ENCODE data around the gene NKD2.
"Not testable (repeated sequence)": the region's sequence is repeated elsewhere in the genome, so short reads cannot be mapped to it uniquely, and the experiment has no call there.

Gene NKD2

GRCh38 chr5:968881-969280 is 39.7 kb upstream of the NKD2 start:
- TF ChIP-seq CTCF (IDR thresholded peaks at IDR 0.05; ENCODE audit: borderline replicate concordance, insufficient read depth, low read depth, low read length) = no peak
- no peak overlapping the region for H3K4me3 ChIP-seq (ENCODE audit: low read depth, low read length)

- H3K4me3 ChIP-seq (ENCODE audit: low read depth, low read length) = no peak overlapping the region
- TF ChIP-seq CTCF (IDR thresholded peaks at IDR 0.05; ENCODE audit: borderline replicate concordance, insufficient read depth, low read depth, low read length) = no peak
Observed at GRCh38 chr5:969408-969839, 39.2 kb upstream of the NKD2 start.

GRCh38 chr5:972575-972974 is 36.0 kb upstream of the NKD2 start:
- not testable (repeated sequence) for H3K4me3 ChIP-seq (ENCODE audit: low read depth, low read length)

- no peak for TF ChIP-seq CTCF (IDR thresholded peaks at IDR 0.05; ENCODE audit: borderline replicate concordance, insufficient read depth, low read depth, low read length)
- H3K4me3 ChIP-seq (ENCODE audit: low read depth, low read length) = no peak overlapping the region
Observed at GRCh38 chr5:976849-977751, 31.5 kb upstream of the NKD2 start.

GRCh38 chr5:978054-978453 is 30.5 kb upstream of the NKD2 start:
- H3K4me3 ChIP-seq (ENCODE audit: low read depth, low read length) = no peak overlapping the region
- TF ChIP-seq CTCF (IDR thresholded peaks at IDR 0.05; ENCODE audit: borderline replicate concordance, insufficient read depth, low read depth, low read length) = no peak

- TF ChIP-seq CTCF (IDR thresholded peaks at IDR 0.05; ENCODE audit: borderline replicate concordance, insufficient read depth, low read depth, low read length) = no peak
- H3K4me3 ChIP-seq (ENCODE audit: low read depth, low read length) = no peak overlapping the region
Observed at GRCh38 chr5:978693-979092, 29.9 kb upstream of the NKD2 start.

GRCh38 chr5:979100-979817 is 29.3 kb upstream of the NKD2 start:
- TF ChIP-seq CTCF (IDR thresholded peaks at IDR 0.05; ENCODE audit: borderline replicate concordance, insufficient read depth, low read depth, low read length) = no peak
- H3K4me3 ChIP-seq (ENCODE audit: low read depth, low read length) = no peak overlapping the region

All from GM12875 (cell line).